Posterior vena cava (tissue), 2 donors: ENCODE data around the gene FOXE3. TPM values are rescaled to one million over a fixed set of nuclear protein-coding genes. Genes with fewer than 3 reads are reported as not detected.

Experiments used
- DNase-seq: peaks from one replicate; pipeline ENCODE4 v3.0.0-alpha.2; 2020; ENCODE audit warnings: low spot score
- intact Hi-C, 2 donors: fragments of 100-400 bp; cut with DNase I; formaldehyde crosslinking; loops; one replicate each; pipeline versions ENCODE4 v1.14.1 to v1.14.2; 2022 to 2023
- total RNA-seq, 2 donors: library from RNA; stranded (reverse); fragmentation: NEBNext Ultra II Directional; extraction: Animal tissue kit (Norgen Biotek cat#: 25700); gene quantifications; one replicate each; pipeline ENCODE4 v1.2.1, GENCODE V29; 2021
- donor health status: DM: yes; HTN: yes; CAD: no.
- donor health status: DM: yes; HTN: yes; CAD: no.

Gene FOXE3
- total RNA-seq, 2 donors from 2014 or later, result 0.10 TPM; not detected in 1

DNA sequence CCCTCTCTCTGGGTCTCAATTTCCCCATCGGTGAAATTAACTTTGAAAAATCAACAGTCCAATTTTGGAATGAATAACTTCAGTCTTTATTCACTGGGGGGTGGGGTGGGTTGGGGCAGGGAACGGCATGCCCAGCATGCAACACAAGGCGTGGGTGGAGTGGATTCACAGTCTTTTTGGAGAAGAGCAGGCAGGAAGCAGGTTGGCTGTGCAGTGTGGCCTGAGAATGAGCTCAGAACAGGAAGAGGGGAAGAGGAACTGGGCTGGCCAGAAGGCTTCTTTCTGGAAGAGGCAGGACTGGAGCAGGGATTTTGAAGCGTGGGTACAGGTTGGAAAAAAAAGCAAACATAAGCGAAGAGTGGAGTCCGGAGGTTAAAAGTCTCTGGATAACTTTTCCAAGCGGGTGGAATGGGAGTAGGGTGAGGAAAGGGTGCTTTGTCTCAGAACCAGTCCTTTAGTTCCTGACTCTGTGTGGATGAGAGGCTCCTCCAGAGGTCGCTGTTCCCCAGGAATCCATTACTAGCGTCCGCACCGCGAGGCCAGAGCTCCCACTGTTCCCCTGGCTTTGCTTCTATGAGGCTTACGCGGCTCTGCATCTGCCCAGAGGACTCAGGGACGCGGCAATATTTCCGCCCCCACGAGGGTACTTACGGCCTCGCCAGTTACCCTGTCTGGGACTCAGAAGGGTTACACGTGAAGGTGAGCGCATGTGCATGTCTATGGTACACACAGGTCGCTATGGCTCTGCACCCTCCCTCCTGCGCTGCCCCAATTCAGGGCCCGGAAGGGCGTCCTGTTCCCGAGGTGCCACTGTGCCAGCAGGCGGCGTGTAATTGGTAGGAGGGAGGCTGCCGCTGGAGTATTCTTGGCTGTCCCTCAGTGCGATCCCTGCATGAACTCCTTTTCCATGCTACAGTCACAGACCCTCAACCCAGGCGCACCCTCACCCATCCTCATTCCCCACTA is 16.3 kb downstream of the FOXE3 start:
- DNase-seq, result peak; percentile 93
- intact Hi-C loops, result loop anchor here (2.0 to 10.0 kb wide), 4 partner anchors 240 to 290 kb away; partner anchors contain the start of gene PDZK1IP1 (in 1 of the 2)

- intact Hi-C loops, result loop anchor here (2.0 to 10.0 kb wide), 4 partner anchors 241 to 289 kb away; partner anchors contain the start of gene PDZK1IP1 (in 1 of the 2)
- no peak for DNase-seq
These were observed 16.9 kb downstream of the FOXE3 start for GRCh38 chr1:47433037-47433421.

DNA sequence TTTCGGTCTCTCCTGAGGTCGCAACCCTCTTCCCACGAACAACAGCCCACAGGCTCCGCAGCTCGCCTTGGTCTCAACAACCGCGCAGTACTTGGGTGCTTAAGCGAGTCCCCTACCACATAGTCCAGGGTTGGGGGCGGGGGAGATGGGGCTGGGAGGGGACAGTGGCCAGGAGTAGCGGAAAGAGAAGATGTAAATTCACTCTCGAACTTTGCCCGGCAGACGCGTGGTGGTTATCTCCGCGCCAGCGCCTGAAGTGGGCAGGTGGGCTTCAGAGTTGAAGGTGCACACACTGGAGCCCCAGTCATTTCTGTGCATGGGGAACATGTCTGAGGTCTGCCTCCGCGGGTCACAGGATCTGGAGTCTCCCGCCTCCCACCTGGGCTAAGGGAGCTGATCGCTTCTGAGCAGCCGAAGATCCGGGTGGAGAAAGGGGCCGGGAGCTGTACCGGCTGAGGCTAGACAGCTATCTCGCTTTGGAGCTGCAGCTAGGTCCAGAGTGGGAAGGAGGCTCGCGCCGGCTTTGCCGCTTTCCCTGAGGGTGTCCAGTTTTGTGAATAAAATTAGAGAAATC is 17.5 kb downstream of the FOXE3 start:
- intact Hi-C loops, result loop anchor here (2.0 to 10.0 kb wide), 4 partner anchors 241 to 289 kb away; partner anchors contain the start of gene PDZK1IP1 (in 1 of the 2)
- no peak for DNase-seq

DNA sequence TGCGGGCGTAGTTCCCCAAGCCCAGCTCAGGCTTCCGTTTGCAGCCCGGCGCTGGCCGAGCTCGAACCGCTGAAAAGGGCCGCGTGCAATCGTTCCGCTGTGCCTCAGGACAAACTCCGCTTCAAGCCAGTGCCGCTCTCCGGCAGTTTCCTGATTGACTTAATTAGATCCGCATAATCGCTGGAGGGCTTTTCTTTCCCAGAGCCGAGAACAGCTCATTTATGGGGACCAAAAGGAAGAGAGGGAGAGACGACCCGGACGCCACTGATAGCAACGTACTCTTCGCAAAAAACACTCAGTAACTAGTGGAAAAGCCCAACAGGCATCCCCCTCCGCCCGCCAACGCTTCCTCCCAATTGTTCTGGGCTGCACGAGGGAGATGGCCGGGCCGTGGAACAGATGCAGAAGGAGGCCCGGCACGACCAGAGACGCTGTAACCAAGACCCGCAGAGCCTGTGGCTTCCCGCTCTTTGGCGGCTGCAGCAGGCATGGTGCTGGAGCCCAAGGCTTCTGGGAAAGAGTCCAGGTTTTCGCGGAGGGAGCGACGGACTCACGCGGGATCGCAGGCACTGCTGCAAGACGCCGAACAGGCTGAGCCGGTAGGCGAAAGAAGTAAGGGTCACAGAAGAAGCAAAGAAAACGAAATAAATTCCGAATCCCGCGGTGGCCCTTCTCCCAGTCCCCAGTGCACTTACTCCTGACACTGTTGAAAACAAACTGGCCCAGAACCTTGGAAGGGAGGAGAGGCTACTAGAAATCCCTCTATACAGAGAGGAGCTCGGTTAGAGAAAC is 18.2 kb downstream of the FOXE3 start:
- intact Hi-C loops, result loop anchor here (2.0 to 10.0 kb wide), 4 partner anchors 242 to 288 kb away; partner anchors contain the start of gene PDZK1IP1 (in 1 of the 2)
- peak; percentile 88 for DNase-seq

DNA sequence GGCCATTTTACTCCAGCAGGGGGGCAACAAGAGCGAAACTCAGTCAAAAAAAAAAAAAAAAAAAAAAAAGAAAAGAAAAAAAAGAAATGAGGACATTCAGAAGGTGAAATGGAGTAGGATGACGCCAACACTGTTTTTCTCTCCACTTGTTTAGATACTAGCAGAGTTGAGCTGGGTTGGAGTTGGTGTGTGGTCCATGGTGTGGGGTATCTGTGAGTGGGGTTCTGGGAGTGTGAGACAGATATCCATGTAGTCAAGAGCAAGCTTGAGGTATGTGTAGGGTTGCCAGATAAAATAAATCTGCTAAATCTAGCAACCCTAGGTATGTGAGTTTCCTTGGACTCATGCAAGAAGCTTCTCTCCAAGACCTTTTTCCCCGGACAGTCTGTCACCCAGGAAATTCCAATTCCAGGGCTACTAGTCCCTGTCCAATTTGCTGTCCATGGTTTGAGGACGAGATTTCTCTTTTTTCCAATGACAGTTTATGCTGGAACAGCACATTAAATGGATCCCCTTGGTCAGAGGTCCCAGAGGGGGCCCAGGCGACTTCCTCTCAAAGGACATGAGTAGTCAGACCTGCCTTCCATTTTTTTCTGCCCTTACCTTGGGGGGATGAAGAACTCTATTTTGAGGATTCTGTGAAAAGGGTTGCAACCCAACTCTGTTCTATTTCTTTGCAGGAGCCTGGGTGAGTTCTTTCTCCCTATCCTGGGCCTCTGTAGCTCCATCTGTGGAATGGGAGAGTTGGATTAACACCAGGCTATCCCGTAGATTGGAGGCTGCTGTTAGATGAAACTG is 19.6 kb downstream of the FOXE3 start:
- DNase-seq, result no peak
- intact Hi-C loops, result loop anchor here in 1 of 2 donors (2.0 to 10.0 kb wide), 3 partner anchors 137 to 275 kb away; no protein-coding TSS in a partner anchor

DNA sequence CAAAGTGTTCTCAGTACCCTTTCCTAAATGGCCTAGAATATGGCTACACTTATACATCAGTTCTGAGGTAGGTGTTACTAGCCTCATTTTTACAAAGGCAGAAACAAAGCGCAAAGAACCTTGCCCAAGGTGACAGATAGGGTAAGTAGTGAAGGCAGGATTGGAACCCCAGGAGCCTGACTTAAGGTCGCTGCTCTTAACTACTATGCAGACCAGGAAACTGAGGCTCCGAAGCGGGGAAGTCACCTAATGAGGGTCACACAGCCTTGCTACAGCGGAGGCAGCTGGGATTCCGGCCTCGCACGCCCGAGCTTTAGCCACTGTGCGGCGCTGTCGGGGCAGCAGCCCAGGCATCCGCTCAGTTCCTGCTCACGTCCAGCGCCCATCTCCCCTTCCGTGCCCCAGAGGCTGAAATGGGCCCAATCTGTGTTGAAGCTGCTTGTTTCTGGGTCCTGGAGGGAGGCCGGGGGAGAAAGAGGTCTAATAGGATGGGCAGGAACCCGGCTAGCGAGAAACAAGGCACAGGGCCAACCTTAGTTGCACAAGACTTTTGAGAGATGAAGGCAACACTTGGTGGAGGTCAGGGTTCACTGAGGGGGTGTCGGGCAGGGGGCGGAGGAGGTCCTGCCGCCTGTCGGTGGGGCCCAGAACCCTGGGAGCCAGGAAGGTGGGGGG is 20.4 kb downstream of the FOXE3 start:
- intact Hi-C loops, result loop anchor here in 1 of 2 donors (5.0 to 10.0 kb wide), 2 partner anchors 136 to 252 kb away; no protein-coding TSS in a partner anchor
- DNase-seq, result peak; percentile 94

DNA sequence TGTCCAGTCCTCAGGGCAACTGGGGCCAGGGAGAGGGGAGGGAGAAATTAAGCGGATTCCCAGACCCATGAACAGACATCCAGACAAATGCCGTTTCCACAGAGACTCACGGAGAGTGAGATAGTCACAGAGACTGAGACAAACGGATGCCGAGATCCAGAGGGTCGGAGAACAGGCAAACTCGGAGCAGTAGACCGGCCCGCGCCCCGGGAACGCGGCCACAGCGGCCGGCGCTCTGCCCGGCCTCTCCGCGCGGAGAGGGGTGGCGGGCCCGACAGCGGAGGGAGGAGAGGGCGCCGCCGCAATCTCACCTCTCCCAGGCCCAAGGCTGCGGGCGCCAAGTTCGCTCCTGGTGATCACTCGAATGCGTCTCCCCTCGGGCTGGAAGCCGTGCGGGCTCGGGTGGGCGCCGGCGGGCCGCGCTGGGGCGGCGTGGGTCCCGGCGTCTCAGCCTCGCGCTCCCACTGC is 20.9 kb downstream of the FOXE3 start:
- no peak for DNase-seq
- intact Hi-C loops, result loop anchor here (1.0 to 10.0 kb wide), 3 partner anchors 46 to 252 kb away; no protein-coding TSS in a partner anchor

- intact Hi-C loops, result loop anchor here (1.0 to 10.0 kb wide), 3 partner anchors 46 to 253 kb away; no protein-coding TSS in a partner anchor
- peak; percentile 95 for DNase-seq
These were observed 21.5 kb downstream of the FOXE3 start, which contains the start of gene FOXD2 for GRCh38 chr1:47437447-47438164. TSS of gene FOXD2 (plus strand) at chr1:47438044. CDS start at chr1:47438136, 92 bp downstream.

DNA sequence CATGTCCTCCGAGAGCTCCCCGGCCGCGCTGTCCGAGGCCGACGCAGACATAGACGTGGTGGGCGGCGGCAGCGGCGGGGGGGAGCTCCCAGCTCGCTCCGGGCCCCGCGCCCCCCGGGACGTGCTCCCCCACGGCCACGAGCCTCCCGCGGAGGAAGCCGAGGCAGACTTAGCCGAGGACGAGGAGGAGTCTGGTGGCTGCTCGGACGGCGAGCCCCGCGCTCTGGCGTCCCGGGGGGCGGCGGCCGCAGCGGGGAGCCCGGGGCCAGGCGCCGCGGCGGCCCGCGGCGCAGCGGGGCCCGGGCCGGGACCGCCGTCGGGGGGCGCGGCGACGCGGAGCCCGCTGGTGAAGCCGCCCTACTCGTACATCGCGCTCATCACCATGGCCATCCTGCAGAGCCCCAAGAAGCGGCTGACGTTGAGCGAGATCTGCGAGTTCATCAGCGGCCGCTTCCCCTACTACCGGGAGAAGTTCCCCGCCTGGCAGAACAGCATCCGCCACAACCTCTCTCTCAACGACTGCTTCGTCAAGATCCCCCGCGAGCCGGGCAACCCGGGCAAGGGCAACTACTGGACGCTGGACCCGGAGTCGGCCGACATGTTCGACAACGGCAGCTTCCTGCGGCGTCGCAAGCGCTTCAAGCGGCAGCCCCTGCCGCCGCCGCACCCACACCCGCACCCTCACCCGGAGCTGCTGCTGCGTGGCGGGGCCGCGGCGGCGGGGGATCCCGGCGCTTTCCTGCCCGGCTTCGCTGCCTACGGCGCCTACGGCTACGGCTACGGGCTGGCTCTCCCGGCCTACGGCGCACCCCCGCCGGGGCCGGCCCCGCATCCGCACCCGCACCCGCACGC is 22.3 kb downstream of the FOXE3 start:
- no peak for DNase-seq
- intact Hi-C loops, result loop anchor here in 1 of 2 donors (5.0 to 10.0 kb wide), 2 partner anchors 134 to 254 kb away; no protein-coding TSS in a partner anchor

- intact Hi-C loops, result loop anchor here in 1 of 2 donors (5.0 to 10.0 kb wide), 2 partner anchors 133 to 254 kb away; no protein-coding TSS in a partner anchor
These were observed 23.1 kb downstream of the FOXE3 start for GRCh38 chr1:47439017-47439818.

GRCh38 chr1:47439819-47440598 is 23.9 kb downstream of the FOXE3 start:
- intact Hi-C loops, result loop anchor here in 1 of 2 donors (5.0 to 10.0 kb wide), 2 partner anchors 132 to 255 kb away; no protein-coding TSS in a partner anchor
- no peak for DNase-seq

More at GRCh38 chr1:47439017-47439818, 23.1 kb downstream of the FOXE3 start:
- no peak for DNase-seq

DNA sequence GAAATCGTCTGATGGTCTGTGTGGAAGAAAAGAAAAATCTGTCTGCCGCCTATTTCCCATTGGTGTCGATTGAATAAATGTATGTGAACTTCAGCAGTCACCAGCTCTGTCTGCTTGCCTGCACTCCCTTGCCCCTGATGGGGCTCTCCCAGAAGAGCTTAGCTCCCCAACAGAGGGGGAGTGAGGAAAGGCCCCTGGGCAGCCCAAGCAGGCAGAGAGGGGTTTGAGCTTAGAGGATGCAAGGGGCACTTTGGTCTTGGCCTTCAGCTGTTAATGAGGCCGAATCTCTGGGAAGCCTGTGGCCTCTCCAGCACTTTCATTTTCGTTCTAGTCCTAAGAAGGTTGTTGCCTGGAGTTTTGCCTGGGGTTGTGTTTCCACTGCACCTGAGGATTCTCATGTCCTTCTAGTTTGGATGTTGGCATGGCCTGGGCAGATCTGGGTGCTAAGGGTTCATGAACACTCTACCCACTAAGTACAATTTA is 24.6 kb downstream of the FOXE3 start:
- intact Hi-C loops, result no loop called here
- DNase-seq, result no peak

- DNase-seq, result no peak
- intact Hi-C loops, result no loop called here
These were observed 25.5 kb downstream of the FOXE3 start for GRCh38 chr1:47441450-47442106.
